HCT116 (cell line): ENCODE results near the gene CEP20. TPM values are rescaled to one million over a fixed set of nuclear protein-coding genes. Genes with fewer than 3 reads are reported as not detected.
"Not testable (repeated sequence)": the region's sequence is repeated elsewhere in the genome, so short reads cannot be mapped to it uniquely, and the experiment has no call there.

ENCODE experiments used
- ATAC-seq: fragments of 200-7000 bp; cut with Tn5 transposase; 2 replicates; pipeline ENCODE4 v1.9.1; 2020; ENCODE audit warnings: mild to moderate bottlenecking, moderate library complexity
- BruUV-seq: library from RNA; stranded (reverse); fragments of 400-500 nt; replicated peaks from 2 replicates; lab custom pipeline; 2021; lab: Mats Ljungman, UMichigan
- CTCF ChIA-PET: fragments of 300-600 bp; sonication (Branson Sonifier 250); formaldehyde crosslinking; loops from one replicate; lab custom pipeline; 2021; ENCODE audit warnings: antibody characterized with exemption; lab: Charles Lee
- POLR2A ChIA-PET: fragments of 300-600, 350-600 bp; sonication (Branson Sonifier 250); formaldehyde crosslinking; loops from one replicate; lab custom pipeline; 2021; ENCODE audit warnings: antibody characterized with exemption; lab: Charles Lee
- RAD21 ChIA-PET, 2 experiments: fragments of 300-600 bp; sonication (Branson Sonifier 250); formaldehyde crosslinking; loops; one replicate each; lab custom pipeline; 2023; ENCODE audit warnings: low total read pairs in 2 of 2; ENCODE audit not compliant: uncharacterized antibody in 2 of 2, unreplicated experiment in 2 of 2, low non-redundant PET in 1 of 2; lab: Charles Lee
- DNase-seq: peaks from one replicate; pipeline ENCODE4 v3.0.0-alpha.2; 2010; ENCODE audit warnings: low read depth, low spot score
- H2AFZ ChIP-seq: fragments of 200-600 bp; shearing (Covaris generic), sonication (generic); 2 replicates; pipeline ENCODE4 v1.6.1; 2017; ENCODE audit warnings: low read depth, mixed run types, mixed read lengths, antibody characterized with exemption, low read length; ENCODE audit not compliant: poor library complexity, severe bottlenecking
- H3K27ac ChIP-seq: 2 replicates; pipeline ENCODE4 v1.5.1; 2012; ENCODE audit warnings: low read depth, low read length
- H3K27me3 ChIP-seq: fragments of 200-600 bp; sonication (generic); 2 replicates; pipeline ENCODE4 v1.6.1; 2016; ENCODE audit warnings: mixed run types, low read length, mixed read lengths; ENCODE audit not compliant: insufficient read depth
- H3K36me3 ChIP-seq, 2 experiments: fragments of 200-500 bp in 1 of 2; fragments of 200-600 bp in 1 of 2; sonication (Bioruptor generic) in 1 of 2; sonication (generic) in 1 of 2; 2 replicates each; pipeline versions ENCODE4 v1.5.1 to v1.6.1; 2014 to 2016; ENCODE audit warnings: low read length in 2 of 2, inconsistent platforms in 1 of 2, mixed read lengths in 1 of 2, mixed run types in 1 of 2; ENCODE audit not compliant: insufficient read depth in 2 of 2, control insufficient read depth in 1 of 2
- H3K4me1 ChIP-seq, 2 experiments: fragments of 200-600 bp in 1 of 2; sonication (generic) in 1 of 2; 2 replicates each; pipeline versions ENCODE4 v1.5.1 to v1.6.1; 2012 to 2017; ENCODE audit warnings: low read length in 2 of 2, inconsistent platforms in 1 of 2, mild to moderate bottlenecking in 1 of 2, mixed read lengths in 1 of 2, mixed run types in 1 of 2, moderate library complexity in 1 of 2; ENCODE audit not compliant: insufficient read depth in 2 of 2, control insufficient read depth in 1 of 2
- H3K4me2 ChIP-seq: fragments of 200-600 bp; sonication (generic); 2 replicates; pipeline ENCODE4 v1.6.1; 2017; ENCODE audit warnings: mixed run types, low read length, mixed read lengths
- H3K4me3 ChIP-seq, 2 experiments: fragments of 200-600 bp in 1 of 2; sonication (generic) in 1 of 2; replicated peaks in 1 of 2; 2 replicates each; pipeline ENCODE4 v1.5.1; 2011 to 2016; ENCODE audit warnings: low read length in 2 of 2, control low read depth in 1 of 2, low read depth in 1 of 2, mild to moderate bottlenecking in 1 of 2, mixed read lengths in 1 of 2, mixed run types in 1 of 2
- H3K79me2 ChIP-seq: fragments of 200-600 bp; sonication (generic); 2 replicates; pipeline ENCODE4 v1.6.1; 2017; ENCODE audit warnings: mild to moderate bottlenecking, mixed run types, low read length, moderate library complexity, mixed read lengths; ENCODE audit not compliant: insufficient read depth
- H3K9ac ChIP-seq: fragments of 200-600 bp; sonication (generic); 2 replicates; pipeline ENCODE4 v1.6.1; 2016; ENCODE audit warnings: low read length, mixed read lengths
- H3K9me2 ChIP-seq: fragments of 200-600 bp; sonication (generic), shearing (Covaris generic); 2 replicates; pipeline ENCODE4 v1.6.1; 2017; ENCODE audit warnings: mixed run types, mild to moderate bottlenecking, moderate library complexity; ENCODE audit not compliant: insufficient read depth
- H3K9me3 ChIP-seq, 2 experiments: fragments of 200-500 bp in 1 of 2; fragments of 200-600 bp in 1 of 2; sonication (Bioruptor generic) in 1 of 2; sonication (generic) in 1 of 2; 2 replicates each; pipeline ENCODE4 v1.6.1; 2014 to 2017; ENCODE audit warnings: low read length in 2 of 2, mixed read lengths in 2 of 2, inconsistent platforms in 1 of 2, low read depth in 1 of 2, mild to moderate bottlenecking in 1 of 2, mixed run types in 1 of 2, moderate library complexity in 1 of 2; ENCODE audit not compliant: control insufficient read depth in 1 of 2, insufficient read depth in 1 of 2
- H4K20me1 ChIP-seq: fragments of 200-600 bp; sonication (generic), shearing (Covaris generic); 2 replicates; pipeline ENCODE4 v1.6.1; 2017; ENCODE audit warnings: mixed run types, mild to moderate bottlenecking, moderate library complexity; ENCODE audit not compliant: insufficient read depth
- ATF3 ChIP-seq: IDR thresholded peaks from 2 replicates; pipeline ENCODE4 v1.6.1; 2012
- CBX3 ChIP-seq: IDR thresholded peaks from 2 replicates; pipeline ENCODE4 v1.6.1; 2012; ENCODE audit warnings: low read depth
- EGR1 ChIP-seq: IDR thresholded peaks from 2 replicates; pipeline ENCODE4 v1.6.1; 2012; ENCODE audit warnings: low read depth
- ELF1 ChIP-seq: IDR thresholded peaks from 2 replicates; pipeline ENCODE4 v1.6.1; 2012; ENCODE audit warnings: low read depth, borderline replicate concordance
- EZH2phosphoT487 ChIP-seq: fragments of 200-600 bp; IDR thresholded peaks from 2 replicates; pipeline ENCODE4 v1.6.1; 2018; ENCODE audit warnings: antibody characterized with exemption, borderline replicate concordance
- FOSL1 ChIP-seq: IDR thresholded peaks from 2 replicates; pipeline ENCODE4 v1.6.1; 2012; ENCODE audit warnings: low read depth
- JUND ChIP-seq: IDR thresholded peaks from 2 replicates; pipeline ENCODE4 v1.6.1; 2012
- MAX ChIP-seq: IDR thresholded peaks from 2 replicates; pipeline ENCODE4 v1.6.1; 2012
- POLR2A ChIP-seq: IDR thresholded peaks from 2 replicates; pipeline ENCODE4 v1.7.0; 2011; ENCODE audit warnings: borderline replicate concordance; ENCODE audit not compliant: insufficient read depth, insufficient read length; ENCODE audit errors: extremely low read depth
- REST ChIP-seq: IDR thresholded peaks from 2 replicates; pipeline ENCODE4 v1.6.1; 2012; ENCODE audit warnings: low read depth
- SIN3A ChIP-seq: IDR thresholded peaks from 2 replicates; pipeline ENCODE4 v1.6.1; 2012; ENCODE audit warnings: low read depth
- SP1 ChIP-seq: IDR thresholded peaks from 2 replicates; pipeline ENCODE4 v1.6.1; 2012; ENCODE audit warnings: low read depth
- SRF ChIP-seq: IDR thresholded peaks from 2 replicates; pipeline ENCODE4 v1.6.1; 2012; ENCODE audit warnings: low read depth
- ZBTB33 ChIP-seq: IDR thresholded peaks from 2 replicates; pipeline ENCODE4 v1.6.1; 2011; ENCODE audit warnings: mild to moderate bottlenecking, low read length, moderate library complexity; ENCODE audit not compliant: insufficient replicate concordance; ENCODE audit errors: extremely low read depth
- ZFX ChIP-seq: fragments of 450-650 bp; IDR thresholded peaks from 2 replicates; pipeline ENCODE4 v1.6.1; 2017
- ZNF274 ChIP-seq: fragments of 200-500 bp; sonication (Bioruptor generic); IDR thresholded peaks from 2 replicates; pipeline ENCODE4 v1.6.1; 2014; ENCODE audit warnings: mild to moderate bottlenecking, low read depth, low read length, inconsistent platforms
- intact Hi-C: fragments of 100-400 bp; cut with micrococcal nuclease; formaldehyde crosslinking; loops from 2 replicates; pipeline ENCODE4 v1.10.0; 2022
- total RNA-seq: library from RNA; stranded (reverse); gene quantifications from one replicate; pipeline ENCODE4 v1.2.1, GENCODE V29; 2021; ENCODE audit not compliant: unreplicated experiment

The CEP20 gene
- total RNA-seq, 1 experiment from 2014 or later, result 67.7 TPM

GRCh38 chr16:15924996-15925395, 36.6 kb upstream of the CEP20 start (continued):
- TF ChIP-seq SRF (no peak), ZNF274 (no peak), ATF3 (no peak)

- Histone ChIP-seq H3K27ac (no peak overlapping the region), H3K36me3 (no peaks in the 10 kb centered on the region), H2AFZ (no peak overlapping the region), H3K9me2 (no peaks in the 10 kb centered on the region), H3K27me3 (no peaks in the 10 kb centered on the region), H3K79me2 (no peaks in the 10 kb centered on the region), H3K9me3 (no peaks in the 10 kb centered on the region; a peak in 1 of 4 replicates), H3K4me1 (peaks cover 12 to 19% of the 10 kb centered on the region in 2 experiments), H3K4me3 (no peak overlapping the region)
- RAD21 ChIA-PET, result no interaction called here
- no peak for ATAC-seq
- intact Hi-C loops, result no loop called here
- no TSS peak for BruUV-seq
- TF ChIP-seq EZH2phosphoT487 (no peak), MAX (no peak), JUND (no peak), SIN3A (no peak), SP1 (no peak), EGR1 (no peak), ELF1 (no peak), ZNF274 (no peak), POLR2A (no peak), ZBTB33 (no peak), CBX3 (no peak), FOSL1 (no peak), REST (no peak), ZFX (no peak)
- TF ChIP-seq, all 23 proteins: peak for 0
- Histone ChIP-seq H3K9ac (no peak overlapping the region), H4K20me1 (no peaks in the 10 kb centered on the region), H3K4me2 (peak overlapping the region; percentile 62; the same call in 1 of the 2 replicates)
- CTCF ChIA-PET, result no interaction called here
- no peak for DNase-seq
- POLR2A ChIA-PET, result no interaction called here
Observed at GRCh38 chr16:15919331-15919730, 30.9 kb upstream of the CEP20 start.

GRCh38 chr16:15918314-15918713, 29.9 kb upstream of the CEP20 start:
- H3K79me2 ChIP-seq, H3K36me3 ChIP-seq, intact Hi-C loops, H3K4me3 ChIP-seq, RAD21 ChIA-PET, H3K27me3 ChIP-seq, H3K9me3 ChIP-seq, CTCF ChIA-PET, H3K27ac ChIP-seq, H4K20me1 ChIP-seq, ATAC-seq, H2AFZ ChIP-seq, H3K4me2 ChIP-seq, H3K9me2 ChIP-seq, H3K9ac ChIP-seq, POLR2A ChIA-PET, BruUV-seq, DNase-seq: not testable (repeated sequence)
- H3K4me1 ChIP-seq, result peaks cover 12 to 19% of the 10 kb centered on the region in 2 experiments
